HG03095 (cell line): ENCODE data around the gene C10orf67.
A peak's percentile ranks its signal among the peaks of the same experiment; 100 is the strongest.
"Not testable (repeated sequence)": the region's sequence is repeated elsewhere in the genome, so short reads cannot be mapped to it uniquely, and the experiment has no call there.

Experiments
- ATAC-seq: cut with Tn5 transposase; IDR thresholded peaks from one replicate; pipeline ENCODE4 v1.9.1; 2021; ENCODE audit warnings: moderate library complexity; ENCODE audit not compliant: unreplicated experiment

The C10orf67 gene

GRCh38 chr10:23326544-23327307 is 17.9 kb downstream of the C10orf67 start:
- ATAC-seq = no peak

GRCh38 chr10:23325132-23325531 is 19.5 kb downstream of the C10orf67 start:
- peak; percentile 62 for ATAC-seq

DNA sequence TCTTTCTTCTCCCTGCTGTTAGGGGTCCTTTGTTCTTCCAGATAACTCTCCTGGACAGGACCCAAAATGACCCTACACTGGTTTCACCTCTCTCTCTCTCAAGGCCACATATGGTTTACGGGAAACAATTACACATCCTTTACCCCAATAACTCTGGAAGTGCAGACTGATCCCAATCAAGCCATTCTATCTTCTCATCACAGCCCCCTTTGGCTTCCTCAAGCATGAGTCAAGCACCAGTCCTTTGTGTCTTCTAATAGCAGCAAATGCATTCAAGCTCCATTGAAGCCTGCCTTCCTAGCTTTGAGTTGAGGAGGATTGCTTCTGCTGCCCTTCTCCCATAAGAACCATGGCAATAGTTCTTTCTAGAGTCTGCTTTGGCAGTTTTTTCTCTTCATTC is 20.2 kb downstream of the C10orf67 start:
- no peak for ATAC-seq

GRCh38 chr10:23322082-23322481 is 22.5 kb downstream of the C10orf67 start:
- ATAC-seq = no peak

DNA sequence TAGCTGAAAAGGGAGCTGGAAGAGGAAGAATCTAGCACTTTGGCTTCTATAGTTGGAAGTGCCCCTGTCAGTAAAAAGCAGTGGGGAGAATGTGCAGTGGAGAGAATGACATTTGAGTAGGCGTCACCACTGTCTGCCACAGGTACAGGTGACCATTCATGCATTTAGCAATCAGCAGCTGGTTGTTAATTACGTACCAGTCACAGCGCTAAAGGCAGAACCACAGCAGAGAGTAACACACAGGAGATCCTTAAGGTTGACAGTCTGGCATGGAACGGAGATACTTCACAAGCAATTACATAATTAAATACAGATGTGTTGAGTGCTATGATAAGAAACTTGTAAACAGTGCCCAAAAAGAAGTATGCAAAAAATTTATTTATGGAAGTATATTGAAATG is 24.8 kb downstream of the C10orf67 start:
- ATAC-seq = no peak

GRCh38 chr10:23318359-23318758 is 26.2 kb downstream of the C10orf67 start:
- ATAC-seq = no peak

- no peak for ATAC-seq
These were observed 27.2 kb downstream of the C10orf67 start for GRCh38 chr10:23317416-23317815.

DNA sequence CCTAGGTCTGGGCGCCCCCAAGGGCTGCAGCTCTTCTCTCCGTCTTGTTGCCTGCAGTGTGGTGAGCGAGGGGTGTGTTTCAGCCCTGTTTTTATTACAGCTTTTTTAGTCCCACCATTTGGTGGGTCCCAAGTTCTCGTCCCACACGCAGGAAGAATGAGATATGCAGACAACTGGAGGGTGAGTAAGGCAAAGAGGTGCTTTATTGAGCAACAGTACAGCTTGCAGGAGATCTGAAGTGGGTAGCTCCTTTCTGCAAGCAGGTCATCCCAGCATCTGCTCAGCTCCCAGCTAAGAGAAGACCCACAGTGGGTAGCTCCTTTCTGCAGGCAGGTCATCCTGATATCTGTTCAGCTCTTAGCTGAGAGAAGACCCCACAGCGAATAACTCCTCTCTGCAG is 28.2 kb downstream of the C10orf67 start:
- no peak for ATAC-seq

GRCh38 chr10:23315966-23316365 is 28.6 kb downstream of the C10orf67 start:
- ATAC-seq = no peak

GRCh38 chr10:23314835-23315239 is 29.8 kb downstream of the C10orf67 start:
- ATAC-seq = no peak

DNA sequence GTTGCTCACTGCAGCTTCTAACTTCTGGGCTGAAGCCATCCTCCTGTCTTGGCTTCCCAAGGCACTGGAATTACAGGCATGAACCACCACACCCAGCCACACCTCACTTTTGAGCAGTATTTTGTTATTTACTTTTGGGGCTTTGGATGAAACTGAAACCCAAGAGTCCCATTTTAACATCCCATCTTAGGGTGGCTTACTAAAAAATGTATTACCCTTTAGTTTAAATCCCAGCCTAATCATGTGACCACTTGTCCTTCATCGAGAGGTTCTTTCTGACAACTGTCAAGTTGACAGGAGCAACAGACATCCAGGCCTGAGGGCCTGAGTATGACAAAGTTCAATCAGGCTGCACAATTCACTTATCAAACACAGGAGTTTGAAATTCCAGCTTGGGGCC is 33.6 kb downstream of the C10orf67 start:
- ATAC-seq = no peak

- no peak for ATAC-seq
These were observed 34.2 kb downstream of the C10orf67 start for GRCh38 chr10:23310404-23310803.

DNA sequence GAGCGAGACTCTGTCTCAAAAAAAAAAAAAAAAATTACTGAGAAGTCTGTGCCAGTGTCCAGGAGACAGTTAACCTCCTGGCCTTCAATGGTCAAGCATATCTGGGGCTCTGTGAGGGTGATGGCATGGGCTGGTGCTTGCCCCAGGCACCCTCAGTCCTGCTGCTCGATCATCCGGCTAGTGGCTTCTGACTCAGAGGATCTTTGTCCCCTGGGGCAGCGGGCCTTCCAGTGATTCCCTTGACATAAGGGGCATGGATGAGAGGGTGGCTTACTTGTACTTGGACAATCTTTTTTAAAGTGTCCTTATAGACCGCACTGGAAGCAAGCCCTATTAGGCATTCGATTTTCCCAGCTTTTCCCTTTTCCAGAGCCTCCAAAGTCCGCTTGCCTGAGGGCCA is 44.6 kb downstream of the C10orf67 start:
- not testable (repeated sequence) for ATAC-seq

- no peak for ATAC-seq
These were observed 49.9 kb downstream of the C10orf67 start for GRCh38 chr10:23294638-23295247.

GRCh38 chr10:23293973-23294590 is 50.5 kb downstream of the C10orf67 start:
- no peak for ATAC-seq

- ATAC-seq = peak; percentile 81
These were observed 51.4 kb downstream of the C10orf67 start for GRCh38 chr10:23293145-23293724.

GRCh38 chr10:23291551-23292334 is 52.9 kb downstream of the C10orf67 start:
- ATAC-seq = no peak

GRCh38 chr10:23284674-23285335 is 59.8 kb downstream of the C10orf67 start:
- no peak for ATAC-seq

- no peak for ATAC-seq
These were observed 60.4 kb downstream of the C10orf67 start for GRCh38 chr10:23284155-23284554.

DNA sequence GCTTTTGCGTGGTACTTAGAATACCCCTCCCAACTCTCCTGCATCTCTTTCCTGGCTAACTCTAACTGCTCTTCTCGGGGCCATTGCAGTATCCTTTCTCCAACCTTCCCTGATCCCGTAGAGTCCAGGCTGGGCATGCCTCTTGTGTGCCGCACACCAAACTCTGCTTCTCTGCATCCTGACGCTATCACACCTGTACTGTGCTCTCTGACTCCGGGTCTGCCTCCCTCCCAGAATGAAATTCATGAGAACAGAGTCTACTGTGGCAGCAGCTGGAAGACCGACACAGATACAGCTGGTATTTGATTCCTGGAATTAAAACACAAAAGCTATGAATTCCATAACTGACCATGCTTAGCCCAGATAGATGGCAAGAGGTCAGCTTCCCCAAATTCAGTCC is 60.9 kb downstream of the C10orf67 start:
- no peak for ATAC-seq

DNA sequence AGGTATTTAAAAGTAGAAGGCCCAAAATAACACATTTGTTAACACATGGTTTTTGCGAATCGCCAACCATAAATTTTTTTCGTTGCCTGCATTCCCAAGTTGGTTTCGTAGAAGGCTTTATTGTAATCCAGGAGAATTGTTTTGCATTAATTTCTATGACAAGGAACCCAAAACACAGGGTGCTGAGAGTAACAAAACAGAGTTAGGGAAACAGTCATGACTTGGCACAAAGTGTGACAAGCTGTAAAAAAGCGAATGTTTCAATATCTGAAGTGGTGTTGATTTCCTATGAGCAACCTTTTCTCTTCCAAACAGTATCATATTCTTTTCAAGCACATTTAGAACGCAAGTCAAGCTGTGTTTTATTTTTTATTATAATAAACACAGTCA is 63.6 kb downstream of the C10orf67 start:
- ATAC-seq = no peak
